Measurements from ENCODE around the gene IFI27L2. TPM values are rescaled to one million over a fixed set of nuclear protein-coding genes. Genes with fewer than 3 reads are reported as not detected.

Gene IFI27L2, protein sequence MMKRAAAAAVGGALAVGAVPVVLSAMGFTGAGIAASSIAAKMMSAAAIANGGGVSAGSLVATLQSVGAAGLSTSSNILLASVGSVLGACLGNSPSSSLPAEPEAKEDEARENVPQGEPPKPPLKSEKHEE
- total RNA-seq (2014; rRNA removed; shearing (Covaris generic)) (61.7 and 95.3 TPM in 2 replicates), polyA plus RNA-seq (2016; fragmentation: Nextera tagmentation; extraction: Ambion mirVana) (161 and 170 TPM in 2 replicates)

DNA sequence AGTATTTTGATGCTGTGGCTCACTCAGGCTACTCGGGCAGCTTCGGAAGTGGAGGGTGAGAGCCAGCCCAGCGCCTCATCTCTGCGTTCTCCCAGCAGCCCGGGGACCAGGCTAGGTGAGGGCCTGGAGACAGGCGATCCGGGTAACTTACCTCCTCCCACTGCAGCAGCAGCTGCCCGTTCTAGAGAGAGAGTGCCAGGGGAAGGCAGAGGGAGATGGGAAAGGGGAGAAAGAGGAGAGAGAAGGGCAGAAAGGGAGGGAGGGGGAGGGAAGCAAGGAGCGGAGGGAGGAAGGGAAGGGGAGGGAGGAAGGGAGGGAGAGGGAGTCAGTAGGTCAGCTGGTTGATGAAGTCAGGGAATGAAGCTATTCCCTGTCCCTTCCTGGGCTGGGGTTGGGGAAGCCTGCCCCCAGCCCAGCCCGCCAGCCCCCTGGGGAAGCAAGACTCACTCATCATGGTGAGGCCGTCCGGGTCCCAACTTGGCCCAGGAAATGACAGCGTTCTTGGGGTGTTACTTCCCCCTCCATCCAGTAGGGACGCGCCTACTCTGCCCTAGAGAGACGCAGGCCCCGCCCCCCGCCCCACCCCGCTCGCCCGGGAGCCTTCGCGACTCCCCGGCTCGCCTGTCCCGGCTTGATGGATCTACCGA is at the start of gene IFI27L2:
Gene IFI27L2 (minus strand): TSS at position 494 of the 647 bp plus-strand sequence. CDS start 40 bp downstream, at position 454.
- DNase-seq: peak; percentile 89
- peak within 1 kb of the TSS; percentile 82 for H3K9ac ChIP-seq
- H3K27me3 ChIP-seq (replicated peaks; ENCODE audit: insufficient read depth): no peaks in the 10 kb centered on the region
- H3K36me3 ChIP-seq (ENCODE audit: low read depth): no peaks in the 10 kb centered on the region
- peaks cover 5% of the 10 kb centered on the region; the same call in 1 of the 2 replicates for H3K4me1 ChIP-seq (ENCODE audit: insufficient read depth)
- in situ Hi-C loops (cut with MboI): loop anchor here (25.0 kb wide), 1 partner anchor 467 kb away; no protein-coding TSS in a partner anchor
- no peaks in the 10 kb centered on the region for H4K20me1 ChIP-seq (ENCODE audit: insufficient read depth)
- no peak for TF ChIP-seq EZH2phosphoT487 (IDR thresholded peaks at IDR 0.05; ENCODE audit: insufficient read depth, low read depth)
- no peak for TF ChIP-seq EZH2 (IDR thresholded peaks at IDR 0.05; ENCODE audit: insufficient read depth, poor library complexity, severe bottlenecking)
- 0 to 1% methylated on average over 20 to 27 of the region's 27 CpGs for WGBS, 2 experiments (ENCODE audit: low coverage in 1 of 2, low lambda C conversion rate in 2 of 2, missing lambda C conversion rate in 2 of 2)
- peak within 1 kb of the TSS; percentile 94 for H2AFZ ChIP-seq
- peaks cover 6% of the 10 kb centered on the region; the same call in 1 of the 2 replicates for H3F3A ChIP-seq (ENCODE audit: insufficient read depth)
- peak within 1 kb of the TSS; percentile 43 for H3K27ac ChIP-seq
- peak within 1 kb of the TSS; percentile 80 for H3K4me3 ChIP-seq
- H3K9me2 ChIP-seq (ENCODE audit: insufficient read depth): no peaks in the 10 kb centered on the region
- H3K79me2 ChIP-seq (ENCODE audit: insufficient read depth): peaks cover 6% of the 10 kb centered on the region; the same call in 1 of the 2 replicates
- H3K9me3 ChIP-seq (ENCODE audit: low read depth): no peaks in the 10 kb centered on the region
- peak within 1 kb of the TSS; percentile 88 for H3K4me2 ChIP-seq (ENCODE audit: unreplicated experiment)

DNA sequence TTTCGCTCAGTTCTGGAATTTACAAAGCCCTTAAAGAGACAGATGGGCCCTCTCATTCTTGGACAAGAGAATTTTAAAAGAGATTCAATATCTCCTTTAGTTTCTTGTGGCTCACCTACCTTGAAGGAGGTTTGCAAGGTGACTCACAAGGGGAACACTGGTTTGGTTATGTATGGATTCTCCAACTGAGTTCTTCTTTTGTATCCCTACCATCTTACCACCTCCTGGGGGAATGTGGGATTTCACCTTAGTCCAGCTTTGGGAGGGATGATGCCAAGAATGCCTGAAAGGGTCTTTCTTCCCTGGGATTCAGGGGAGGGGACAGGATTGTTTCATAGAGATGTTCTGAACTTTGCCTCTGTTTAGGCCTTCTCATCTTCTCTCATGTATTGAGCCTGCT is 48.4 kb upstream of the IFI27L2 start:
- H3K27me3 ChIP-seq (replicated peaks; ENCODE audit: insufficient read depth): peaks cover 29% of the 10 kb centered on the region
- no peaks in the 10 kb centered on the region for H3K36me3 ChIP-seq (ENCODE audit: low read depth)
- H2AFZ ChIP-seq: no peak overlapping the region
- H3K9ac ChIP-seq: no peak overlapping the region
- no peak for DNase-seq
- H3K79me2 ChIP-seq (ENCODE audit: insufficient read depth): no peaks in the 10 kb centered on the region
- H4K20me1 ChIP-seq (ENCODE audit: insufficient read depth): no peaks in the 10 kb centered on the region
- no peaks in the 10 kb centered on the region for H3F3A ChIP-seq (ENCODE audit: insufficient read depth)
- no peaks in the 10 kb centered on the region for H3K4me1 ChIP-seq (ENCODE audit: insufficient read depth)
- H3K27ac ChIP-seq: no peak overlapping the region
- H3K4me3 ChIP-seq: no peak overlapping the region
- WGBS, 2 experiments (ENCODE audit: low coverage in 1 of 2, low lambda C conversion rate in 2 of 2, missing lambda C conversion rate in 2 of 2): 84 to 85% methylated on average over 1 of the region's 1 CpG
- H3K9me3 ChIP-seq (ENCODE audit: low read depth): no peaks in the 10 kb centered on the region
- H3K9me2 ChIP-seq (ENCODE audit: insufficient read depth): no peaks in the 10 kb centered on the region
- TF ChIP-seq EZH2phosphoT487 (IDR thresholded peaks at IDR 0.05; ENCODE audit: insufficient read depth, low read depth): no peak
- no peak for TF ChIP-seq EZH2 (IDR thresholded peaks at IDR 0.05; ENCODE audit: insufficient read depth, poor library complexity, severe bottlenecking)
- in situ Hi-C loops (cut with MboI): no loop called here
- no peak overlapping the region for H3K4me2 ChIP-seq (ENCODE audit: unreplicated experiment)

DNA sequence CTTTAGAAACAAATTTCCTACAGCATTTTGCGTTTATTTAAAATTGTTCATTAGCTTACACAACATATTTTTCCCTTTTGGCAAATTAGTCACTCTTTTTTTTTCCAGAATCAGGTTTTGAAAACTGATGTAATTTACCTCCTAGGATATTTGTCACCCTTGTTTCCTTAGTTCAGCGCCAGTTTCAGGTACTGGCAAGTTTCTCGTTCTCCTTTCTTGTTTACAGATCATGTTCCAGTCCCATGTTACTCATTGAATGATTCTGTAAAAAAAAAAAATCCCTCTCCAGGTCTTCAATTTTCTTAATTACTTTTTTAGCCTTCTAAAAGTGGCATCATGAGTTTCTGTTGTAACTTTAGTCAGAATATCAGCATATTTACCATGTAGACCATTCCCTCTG is 47.4 kb upstream of the IFI27L2 start:
- no peaks in the 10 kb centered on the region for H4K20me1 ChIP-seq (ENCODE audit: insufficient read depth)
- H3K27ac ChIP-seq: no peak overlapping the region
- in situ Hi-C loops (cut with MboI): no loop called here
- H3K4me2 ChIP-seq (ENCODE audit: unreplicated experiment): no peak overlapping the region
- H3K27me3 ChIP-seq (replicated peaks; ENCODE audit: insufficient read depth): peaks cover 29% of the 10 kb centered on the region
- H3K4me1 ChIP-seq (ENCODE audit: insufficient read depth): no peaks in the 10 kb centered on the region
- H3K9ac ChIP-seq: no peak overlapping the region
- no peaks in the 10 kb centered on the region for H3K9me3 ChIP-seq (ENCODE audit: low read depth)
- H3F3A ChIP-seq (ENCODE audit: insufficient read depth): peaks cover 10% of the 10 kb centered on the region; the same call in 1 of the 2 replicates
- no peak overlapping the region for H2AFZ ChIP-seq
- DNase-seq: no peak
- no peak overlapping the region for H3K4me3 ChIP-seq
- H3K79me2 ChIP-seq (ENCODE audit: insufficient read depth): no peaks in the 10 kb centered on the region
- WGBS, 2 experiments (ENCODE audit: low coverage in 1 of 2, low lambda C conversion rate in 2 of 2, missing lambda C conversion rate in 2 of 2): 74 to 85% methylated on average over 3 of the region's 3 CpGs
- TF ChIP-seq EZH2phosphoT487 (IDR thresholded peaks at IDR 0.05; ENCODE audit: insufficient read depth, low read depth): no peak
- no peak for TF ChIP-seq EZH2 (IDR thresholded peaks at IDR 0.05; ENCODE audit: insufficient read depth, poor library complexity, severe bottlenecking)
- no peaks in the 10 kb centered on the region for H3K36me3 ChIP-seq (ENCODE audit: low read depth)
- no peaks in the 10 kb centered on the region for H3K9me2 ChIP-seq (ENCODE audit: insufficient read depth)

DNA sequence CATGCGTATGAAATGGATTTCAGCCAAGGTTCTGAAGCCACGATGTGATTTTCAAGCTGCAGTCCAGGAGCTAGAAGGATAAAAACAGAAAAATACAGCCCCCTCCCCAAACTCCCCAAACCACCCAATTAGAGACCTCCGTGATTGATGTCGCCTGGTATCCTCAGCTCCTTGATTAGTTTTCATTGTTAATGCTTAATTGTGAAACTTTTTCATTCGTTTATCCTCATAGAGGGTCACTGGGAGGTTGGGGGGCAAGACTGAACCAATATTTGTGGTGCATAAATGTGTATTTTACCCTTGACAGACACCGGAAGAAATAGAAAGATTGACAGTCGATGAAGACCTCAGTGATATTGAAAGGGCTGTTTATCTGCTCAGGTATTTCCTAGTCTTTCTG is 46.3 kb upstream of the IFI27L2 start:
- in situ Hi-C loops (cut with MboI): no loop called here
- Histone ChIP-seq H3K4me2 (ENCODE audit: unreplicated experiment) (no peak overlapping the region), H3K36me3 (ENCODE audit: low read depth) (no peaks in the 10 kb centered on the region)

More for the DNA sequence above, 46.3 kb upstream of the IFI27L2 start:
- no peak for DNase-seq
- no peaks in the 10 kb centered on the region for H3K9me2 ChIP-seq (ENCODE audit: insufficient read depth)
- H3K27me3 ChIP-seq (replicated peaks; ENCODE audit: insufficient read depth): peaks cover 29% of the 10 kb centered on the region
- no peaks in the 10 kb centered on the region for H4K20me1 ChIP-seq (ENCODE audit: insufficient read depth)
- no peak overlapping the region for H3K9ac ChIP-seq
- WGBS, 2 experiments (ENCODE audit: low coverage in 1 of 2, low lambda C conversion rate in 2 of 2, missing lambda C conversion rate in 2 of 2): 39 to 42% methylated on average over 7 of the region's 7 CpGs
- H3F3A ChIP-seq (ENCODE audit: insufficient read depth): peaks cover 16% of the 10 kb centered on the region
- H3K4me1 ChIP-seq (ENCODE audit: insufficient read depth): peaks cover 3% of the 10 kb centered on the region; the same call in 1 of the 2 replicates
- no peak for TF ChIP-seq EZH2 (IDR thresholded peaks at IDR 0.05; ENCODE audit: insufficient read depth, poor library complexity, severe bottlenecking)
- H2AFZ ChIP-seq: no peak overlapping the region
- no peak overlapping the region for H3K4me3 ChIP-seq
- no peaks in the 10 kb centered on the region for H3K79me2 ChIP-seq (ENCODE audit: insufficient read depth)
- no peaks in the 10 kb centered on the region for H3K9me3 ChIP-seq (ENCODE audit: low read depth)
- H3K27ac ChIP-seq: no peak overlapping the region
